ENCODE measurements around the gene OR4N2.
"Not testable (repeated sequence)": the region's sequence is repeated elsewhere in the genome, so short reads cannot be mapped to it uniquely, and the experiment has no call there.

The OR4N2 gene

GRCh38 chr14:19799880-19800279 is 3.7 kb upstream of the OR4N2 start:
- H3K27me3 ChIP-seq (ENCODE audit: insufficient read depth, low read length, poor library complexity, severe bottlenecking) = no peaks in the 10 kb centered on the region
- no peak overlapping the region for H3K9ac ChIP-seq (ENCODE audit: low read depth, low read length, poor library complexity, severe bottlenecking)
- H3K4me2 ChIP-seq (ENCODE audit: low read depth, low read length, poor library complexity, severe bottlenecking) = no peak overlapping the region
- H2AFZ ChIP-seq (ENCODE audit: low read length) = no peak overlapping the region
- no peaks in the 10 kb centered on the region for H4K20me1 ChIP-seq (ENCODE audit: insufficient read depth, low read length, poor library complexity, severe bottlenecking)
- no peak overlapping the region for H3K4me3 ChIP-seq (ENCODE audit: low read length, poor library complexity, severe bottlenecking)
- no peaks in the 10 kb centered on the region for H3K79me2 ChIP-seq (ENCODE audit: insufficient read depth, low read length)
- no peaks in the 10 kb centered on the region for H3K9me2 ChIP-seq (replicated peaks; ENCODE audit: low read depth, low read length)
- TF ChIP-seq EZH2phosphoT487 (IDR thresholded peaks at IDR 0.05; ENCODE audit: borderline replicate concordance) (no peak), CTCF (conservative IDR thresholded peaks at IDR 0.05; ENCODE audit: low read length) (no peak)
- H3K36me3 ChIP-seq (ENCODE audit: insufficient read depth, low read length) = no peaks in the 10 kb centered on the region
- no peaks in the 10 kb centered on the region for H3F3A ChIP-seq (ENCODE audit: low read depth)
- H3K4me1 ChIP-seq (ENCODE audit: insufficient read depth, low read length, poor library complexity, severe bottlenecking) = no peaks in the 10 kb centered on the region
- H3K9me3 ChIP-seq (ENCODE audit: insufficient read depth, low read depth, low read length) = no peaks in the 10 kb centered on the region; the same call in 1 of the 2 replicates

- no peaks in the 10 kb centered on the region for H3F3A ChIP-seq (ENCODE audit: low read depth)
- no peaks in the 10 kb centered on the region; the same call in 1 of the 2 replicates for H3K9me3 ChIP-seq (ENCODE audit: insufficient read depth, low read depth, low read length)
- no peak overlapping the region for H3K4me2 ChIP-seq (ENCODE audit: low read depth, low read length, poor library complexity, severe bottlenecking)
- no peak for TF ChIP-seq EZH2phosphoT487 (IDR thresholded peaks at IDR 0.05; ENCODE audit: borderline replicate concordance)
- no peak for TF ChIP-seq CTCF (conservative IDR thresholded peaks at IDR 0.05; ENCODE audit: low read length)
- no peaks in the 10 kb centered on the region for H3K27me3 ChIP-seq (ENCODE audit: insufficient read depth, low read length, poor library complexity, severe bottlenecking)
- no peak overlapping the region for H2AFZ ChIP-seq (ENCODE audit: low read length)
- no peak overlapping the region for H3K4me3 ChIP-seq (ENCODE audit: low read length, poor library complexity, severe bottlenecking)
- no peaks in the 10 kb centered on the region for H4K20me1 ChIP-seq (ENCODE audit: insufficient read depth, low read length, poor library complexity, severe bottlenecking)
- H3K79me2 ChIP-seq (ENCODE audit: insufficient read depth, low read length) = no peaks in the 10 kb centered on the region
- no peaks in the 10 kb centered on the region for H3K9me2 ChIP-seq (replicated peaks; ENCODE audit: low read depth, low read length)
- H3K9ac ChIP-seq (ENCODE audit: low read depth, low read length, poor library complexity, severe bottlenecking) = no peak overlapping the region
- no peaks in the 10 kb centered on the region for H3K4me1 ChIP-seq (ENCODE audit: insufficient read depth, low read length, poor library complexity, severe bottlenecking)
- H3K36me3 ChIP-seq (ENCODE audit: insufficient read depth, low read length) = no peaks in the 10 kb centered on the region
Observed at GRCh38 chr14:19800282-19801117, 3.1 kb upstream of the OR4N2 start.

- no peaks in the 10 kb centered on the region; the same call in 1 of the 2 replicates for H3K9me3 ChIP-seq (ENCODE audit: insufficient read depth, low read depth, low read length)
- H3F3A ChIP-seq (ENCODE audit: low read depth) = no peaks in the 10 kb centered on the region
- no peaks in the 10 kb centered on the region for H4K20me1 ChIP-seq (ENCODE audit: insufficient read depth, low read length, poor library complexity, severe bottlenecking)
- H3K4me3 ChIP-seq (ENCODE audit: low read length, poor library complexity, severe bottlenecking) = no peak overlapping the region
- H3K79me2 ChIP-seq (ENCODE audit: insufficient read depth, low read length) = no peaks in the 10 kb centered on the region
- no peaks in the 10 kb centered on the region for H3K4me1 ChIP-seq (ENCODE audit: insufficient read depth, low read length, poor library complexity, severe bottlenecking)
- H3K9ac ChIP-seq (ENCODE audit: low read depth, low read length, poor library complexity, severe bottlenecking) = no peak overlapping the region
- H3K36me3 ChIP-seq (ENCODE audit: insufficient read depth, low read length) = no peaks in the 10 kb centered on the region
- H3K27me3 ChIP-seq (ENCODE audit: insufficient read depth, low read length, poor library complexity, severe bottlenecking) = no peaks in the 10 kb centered on the region
- H2AFZ ChIP-seq (ENCODE audit: low read length) = no peak overlapping the region
- TF ChIP-seq CTCF (conservative IDR thresholded peaks at IDR 0.05; ENCODE audit: low read length) (no peak), EZH2phosphoT487 (IDR thresholded peaks at IDR 0.05; ENCODE audit: borderline replicate concordance) (no peak)
- H3K4me2 ChIP-seq (ENCODE audit: low read depth, low read length, poor library complexity, severe bottlenecking) = no peak overlapping the region
- H3K9me2 ChIP-seq (replicated peaks; ENCODE audit: low read depth, low read length) = no peaks in the 10 kb centered on the region
Observed at GRCh38 chr14:19801118-19801464, 2.5 kb upstream of the OR4N2 start.

DNA sequence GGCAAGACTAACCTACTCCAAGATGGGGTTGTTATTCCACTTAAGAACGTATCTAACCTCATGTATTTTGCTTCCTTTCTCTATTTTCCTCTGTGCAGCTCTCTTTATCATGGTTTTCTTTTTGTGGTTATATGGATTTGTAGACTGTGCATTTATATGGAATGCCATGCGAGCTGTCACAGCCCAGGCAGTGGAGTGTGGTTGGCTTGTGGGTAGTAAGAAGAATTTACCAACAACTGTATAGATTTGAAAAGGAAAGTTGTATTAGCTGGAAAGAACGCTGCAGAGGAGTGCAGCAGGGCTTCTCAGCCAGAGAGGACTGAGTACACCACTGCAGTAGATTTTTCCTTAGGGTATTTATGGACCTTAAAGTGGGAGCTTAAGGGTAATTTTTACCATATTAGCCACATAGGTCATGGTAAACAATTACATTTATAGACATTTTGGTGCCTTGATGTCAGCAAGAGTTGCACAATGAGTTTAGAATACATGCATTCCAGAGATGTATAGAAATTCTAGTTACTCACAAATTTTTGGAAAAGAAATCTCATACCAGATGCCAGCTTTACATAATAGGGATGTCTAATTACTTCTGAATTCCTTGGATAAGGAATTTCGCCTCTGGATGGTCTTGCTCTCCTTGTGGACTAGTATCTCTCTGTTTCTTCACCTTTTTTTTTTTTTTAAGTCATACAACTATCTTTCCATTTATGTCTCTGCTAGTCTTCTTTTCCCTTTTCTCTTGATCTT is 9.8 kb downstream of the OR4N2 start:
- not testable (repeated sequence) for H3K4me3 ChIP-seq (ENCODE audit: low read length, poor library complexity, severe bottlenecking); H2AFZ ChIP-seq (ENCODE audit: low read length); H3K36me3 ChIP-seq (ENCODE audit: insufficient read depth, low read length); H3K4me2 ChIP-seq (ENCODE audit: low read depth, low read length, poor library complexity, severe bottlenecking); H3K79me2 ChIP-seq (ENCODE audit: insufficient read depth, low read length); H3K27me3 ChIP-seq (ENCODE audit: insufficient read depth, low read length, poor library complexity, severe bottlenecking); H3K9me2 ChIP-seq (replicated peaks; ENCODE audit: low read depth, low read length); H3F3A ChIP-seq (ENCODE audit: low read depth); H3K9ac ChIP-seq (ENCODE audit: low read depth, low read length, poor library complexity, severe bottlenecking); H3K9me3 ChIP-seq (ENCODE audit: insufficient read depth, low read depth, low read length); H4K20me1 ChIP-seq (ENCODE audit: insufficient read depth, low read length, poor library complexity, severe bottlenecking); H3K4me1 ChIP-seq (ENCODE audit: insufficient read depth, low read length, poor library complexity, severe bottlenecking)

- not testable (repeated sequence) for H3K4me3 ChIP-seq (ENCODE audit: low read length, poor library complexity, severe bottlenecking); H3K27me3 ChIP-seq (ENCODE audit: insufficient read depth, low read length, poor library complexity, severe bottlenecking); H3K36me3 ChIP-seq (ENCODE audit: insufficient read depth, low read length); H4K20me1 ChIP-seq (ENCODE audit: insufficient read depth, low read length, poor library complexity, severe bottlenecking); H3K79me2 ChIP-seq (ENCODE audit: insufficient read depth, low read length); H3K9ac ChIP-seq (ENCODE audit: low read depth, low read length, poor library complexity, severe bottlenecking); H3F3A ChIP-seq (ENCODE audit: low read depth); H3K4me2 ChIP-seq (ENCODE audit: low read depth, low read length, poor library complexity, severe bottlenecking); H3K4me1 ChIP-seq (ENCODE audit: insufficient read depth, low read length, poor library complexity, severe bottlenecking); H3K9me3 ChIP-seq (ENCODE audit: insufficient read depth, low read depth, low read length); H2AFZ ChIP-seq (ENCODE audit: low read length); H3K9me2 ChIP-seq (replicated peaks; ENCODE audit: low read depth, low read length)
Observed at GRCh38 chr14:19819879-19820278, 16.3 kb downstream of the OR4N2 start.

All from Loucy (cell line).